ENCODE data around the gene TTBK2.

Gene TTBK2

DNA sequence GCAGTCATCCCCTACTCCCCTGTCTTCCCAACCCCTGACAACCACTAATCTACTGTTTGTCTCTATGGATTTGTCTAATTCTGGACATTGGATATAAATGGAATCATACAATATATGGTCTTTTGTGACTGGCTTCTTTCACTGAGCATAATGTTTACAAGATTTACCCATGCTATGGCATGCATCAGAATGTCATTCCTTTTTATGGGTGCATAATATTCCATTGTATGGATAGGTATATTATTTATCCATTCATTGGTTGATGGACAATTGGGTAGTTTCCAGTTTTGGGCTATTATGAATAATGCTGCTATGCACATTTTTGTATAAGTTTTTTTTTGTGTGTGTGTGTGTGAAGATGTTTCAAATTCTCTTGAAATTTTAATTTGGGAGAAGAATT lies 16.6 kb upstream of the TTBK2 start:
- no peak overlapping the region for H3K4me3 ChIP-seq (replicated peaks; ENCODE audit: low read depth, low read length)
- TF ChIP-seq, protein P1, sequence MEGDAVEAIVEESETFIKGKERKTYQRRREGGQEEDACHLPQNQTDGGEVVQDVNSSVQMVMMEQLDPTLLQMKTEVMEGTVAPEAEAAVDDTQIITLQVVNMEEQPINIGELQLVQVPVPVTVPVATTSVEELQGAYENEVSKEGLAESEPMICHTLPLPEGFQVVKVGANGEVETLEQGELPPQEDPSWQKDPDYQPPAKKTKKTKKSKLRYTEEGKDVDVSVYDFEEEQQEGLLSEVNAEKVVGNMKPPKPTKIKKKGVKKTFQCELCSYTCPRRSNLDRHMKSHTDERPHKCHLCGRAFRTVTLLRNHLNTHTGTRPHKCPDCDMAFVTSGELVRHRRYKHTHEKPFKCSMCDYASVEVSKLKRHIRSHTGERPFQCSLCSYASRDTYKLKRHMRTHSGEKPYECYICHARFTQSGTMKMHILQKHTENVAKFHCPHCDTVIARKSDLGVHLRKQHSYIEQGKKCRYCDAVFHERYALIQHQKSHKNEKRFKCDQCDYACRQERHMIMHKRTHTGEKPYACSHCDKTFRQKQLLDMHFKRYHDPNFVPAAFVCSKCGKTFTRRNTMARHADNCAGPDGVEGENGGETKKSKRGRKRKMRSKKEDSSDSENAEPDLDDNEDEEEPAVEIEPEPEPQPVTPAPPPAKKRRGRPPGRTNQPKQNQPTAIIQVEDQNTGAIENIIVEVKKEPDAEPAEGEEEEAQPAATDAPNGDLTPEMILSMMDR (IDR thresholded peaks at IDR 0.05; ENCODE audit: low read depth, low read length, missing control alignments), result no peak
- no peak for DNase-seq (ENCODE audit: extremely low read depth, low read depth)

- no peak for DNase-seq (ENCODE audit: extremely low read depth, low read depth)
- TF ChIP-seq, protein P1 (IDR thresholded peaks at IDR 0.05; ENCODE audit: low read depth, low read length, missing control alignments), result no peak
- H3K4me3 ChIP-seq (replicated peaks; ENCODE audit: low read depth, low read length), result no peak overlapping the region
Observed at GRCh38 chr15:42933886-42934667, 13.5 kb upstream of the TTBK2 start.

- no peak for DNase-seq (ENCODE audit: extremely low read depth, low read depth)
- no peak overlapping the region for H3K4me3 ChIP-seq (replicated peaks; ENCODE audit: low read depth, low read length)
- TF ChIP-seq, protein P1 (IDR thresholded peaks at IDR 0.05; ENCODE audit: low read depth, low read length, missing control alignments), result no peak
Observed at GRCh38 chr15:42932833-42933515, 12.4 kb upstream of the TTBK2 start.

- no peak overlapping the region for H3K4me3 ChIP-seq (replicated peaks; ENCODE audit: low read depth, low read length)
- TF ChIP-seq, protein P1 (IDR thresholded peaks at IDR 0.05; ENCODE audit: low read depth, low read length, missing control alignments), result no peak
- DNase-seq (ENCODE audit: extremely low read depth, low read depth), result no peak
Observed at GRCh38 chr15:42931702-42932486, 11.3 kb upstream of the TTBK2 start.

DNA sequence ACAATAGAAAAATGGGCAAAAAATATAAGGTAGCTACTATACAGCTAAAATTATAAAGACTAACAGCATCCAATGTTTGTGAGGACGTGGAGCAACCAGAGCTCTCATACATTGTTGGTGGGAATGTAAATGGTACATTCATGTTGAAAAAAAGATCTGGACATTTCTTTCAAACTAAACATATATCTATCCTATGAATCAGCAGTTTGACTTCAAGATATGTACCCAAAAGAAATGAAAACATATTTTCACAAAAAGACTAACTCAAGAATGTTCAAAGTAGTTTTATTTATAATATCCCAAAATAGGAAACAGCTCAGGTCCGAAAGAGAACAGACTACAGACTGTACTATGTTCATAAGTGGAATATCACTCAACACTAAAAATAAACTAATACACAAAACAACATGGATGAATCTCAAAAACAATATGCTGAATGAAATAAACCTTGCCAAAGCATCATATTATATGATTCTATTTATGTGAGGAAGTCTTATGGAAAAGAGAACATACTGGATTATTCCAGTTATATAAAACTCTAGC lies 8.8 kb upstream of the TTBK2 start:
- no peak for DNase-seq (ENCODE audit: extremely low read depth, low read depth)
- H3K4me3 ChIP-seq (replicated peaks; ENCODE audit: low read depth, low read length), result no peak overlapping the region
- TF ChIP-seq, protein P1 (IDR thresholded peaks at IDR 0.05; ENCODE audit: low read depth, low read length, missing control alignments), result no peak

DNA sequence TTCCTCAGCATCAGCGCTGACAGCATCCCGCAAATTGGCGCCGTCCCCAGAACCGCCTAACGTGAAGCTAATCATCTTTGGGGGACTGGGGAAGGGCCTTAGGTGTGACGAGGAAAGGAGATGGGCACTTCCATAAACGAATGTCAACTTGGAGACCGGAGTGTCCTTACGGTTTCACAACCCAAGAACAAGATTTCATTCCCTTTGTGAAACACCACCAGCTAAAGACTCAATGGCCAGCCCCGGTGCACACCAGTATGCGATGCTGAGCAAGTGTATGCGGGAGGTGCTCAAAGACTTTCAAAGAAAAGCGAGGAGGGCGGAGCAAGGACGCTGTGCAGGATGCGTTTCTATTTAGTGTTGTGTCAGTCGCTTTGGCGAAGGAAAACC lies 759 bp upstream of the TTBK2 start:
- TF ChIP-seq, protein P1 (IDR thresholded peaks at IDR 0.05; ENCODE audit: low read depth, low read length, missing control alignments), result no peak
- H3K4me3 ChIP-seq (replicated peaks; ENCODE audit: low read depth, low read length), result peak overlapping the region; percentile 74
- DNase-seq (ENCODE audit: extremely low read depth, low read depth), result no peak

Data from HFF-Myc (cell line).